NCI-H1417 (cell line): ENCODE results near the gene C16orf95.
"Not testable (repeated sequence)": the region's sequence is repeated elsewhere in the genome, so short reads cannot be mapped to it uniquely, and the experiment has no call there.

Experiments
- DNase-seq, 3 experiments: peaks; one replicate each; lab custom pipeline; 2025; lab: John Stamatoyannopoulos, UW

Gene C16orf95

GRCh38 chr16:87346517-87347060, 29.4 kb upstream of the C16orf95 start:
- no peak for DNase-seq

GRCh38 chr16:87345726-87346424, 28.7 kb upstream of the C16orf95 start:
- DNase-seq: peak in 1 of 3 experiments; percentile 17

GRCh38 chr16:87344931-87345631, 27.9 kb upstream of the C16orf95 start:
- peak in 2 of 3 experiments; percentile 66 to 83 for DNase-seq

- DNase-seq: no peak
Measured at GRCh38 chr16:87344165-87344930, 27.2 kb upstream of the C16orf95 start.

- no peak for DNase-seq
Measured at GRCh38 chr16:87343753-87344050, 26.5 kb upstream of the C16orf95 start.

GRCh38 chr16:87342978-87343752, 26.0 kb upstream of the C16orf95 start:
- DNase-seq: peak in 2 of 3 experiments; percentile 41 to 55

GRCh38 chr16:87342504-87342903, 25.3 kb upstream of the C16orf95 start:
- DNase-seq: no peak

GRCh38 chr16:87340198-87340597, 23.0 kb upstream of the C16orf95 start:
- DNase-seq: no peak

- DNase-seq: not testable (repeated sequence)
Measured at GRCh38 chr16:87339724-87340105, 22.5 kb upstream of the C16orf95 start.

- no peak for DNase-seq
Measured at GRCh38 chr16:87339086-87339723, 22.0 kb upstream of the C16orf95 start.

- DNase-seq: no peak
Measured at GRCh38 chr16:87338155-87338765, 21.1 kb upstream of the C16orf95 start.

- DNase-seq: no peak
Measured at GRCh38 chr16:87337262-87337771, 20.1 kb upstream of the C16orf95 start.

- no peak for DNase-seq
Measured at GRCh38 chr16:87336434-87337240, 19.4 kb upstream of the C16orf95 start.

GRCh38 chr16:87335625-87336433, 18.6 kb upstream of the C16orf95 start:
- no peak for DNase-seq

- no peak for DNase-seq
Measured at GRCh38 chr16:87334651-87335624, 17.7 kb upstream of the C16orf95 start.

- no peak for DNase-seq
Measured at GRCh38 chr16:87333581-87334331, 16.6 kb upstream of the C16orf95 start.

GRCh38 chr16:87333101-87333500, 15.9 kb upstream of the C16orf95 start:
- DNase-seq: no peak
